Adrenal gland (tissue), 5 donors: ENCODE results near the gene ALPP.

Experiments
- CTCF ChIP-seq, 6 experiments: fragments of 450-650 bp in 4 of 6; fragments of 200-600 bp in 2 of 6; sonication (generic) in 1 of 6; IDR thresholded peaks; 1 replicate in 5 of 6; 2 replicates in 1 of 6; pipeline versions ENCODE4 v1.5.1 to v1.8.0; 2016 to 2021; ENCODE audit warnings: antibody characterized with exemption in 6 of 6, mild to moderate bottlenecking in 2 of 6, moderate library complexity in 1 of 6
- POLR2A ChIP-seq, 2 donors: fragments of 450-650 bp; IDR thresholded peaks; one replicate each; pipeline ENCODE4 v1.6.1; 2017; ENCODE audit warnings: antibody characterized with exemption in 2 of 2, mild to moderate bottlenecking in 2 of 2, moderate library complexity in 1 of 2
- donor health status: DM: no; HTN: no; CAD: no.

GRCh38 chr2:232372231-232373208 lies 6.0 kb upstream of the ALPP start:
- TF ChIP-seq CTCF (IDR thresholded peaks at IDR 0.05): no peak
- TF ChIP-seq POLR2A (IDR thresholded peaks at IDR 0.05): no peak
